Fibroblast of the aortic adventitia (primary cell): Measurements from ENCODE around the gene LCN2. TPM values are rescaled to one million over a fixed set of nuclear protein-coding genes. Genes with fewer than 3 reads are reported as not detected.

Experiments used
- DNase-seq: peaks from one replicate; pipeline ENCODE4 v3.0.0-alpha.2; 2010; ENCODE audit warnings: low read depth
- H3K4me3 ChIP-seq: 2 replicates; pipeline ENCODE4 v1.5.1; 2011; ENCODE audit warnings: low read depth, mild to moderate bottlenecking, control low read depth, low read length, moderate library complexity
- CTCF ChIP-seq: IDR thresholded peaks from 2 replicates; pipeline ENCODE4 v1.5.1; 2011; ENCODE audit warnings: mild to moderate bottlenecking, low read length, control low read depth, inconsistent platforms; ENCODE audit not compliant: insufficient read depth
- total RNA-seq: library from RNA; depleted of rRNA; stranded (reverse); fragments of >200 nt; gene quantifications from 2 replicates; pipeline ENCODE4 v1.2.3, GENCODE V29; 2012; ENCODE audit warnings: low replicate concordance

Gene LCN2
- total RNA-seq, 1 donor, result not detected

- no peak for TF ChIP-seq CTCF
- no peak for DNase-seq
- no peak overlapping the region for H3K4me3 ChIP-seq
Observed at GRCh38 chr9:128168731-128169308, 19.6 kb downstream of the LCN2 start.

- H3K4me3 ChIP-seq, result no peak overlapping the region
- no peak for DNase-seq
- TF ChIP-seq CTCF, result no peak
Observed at GRCh38 chr9:128169492-128169891, 20.2 kb downstream of the LCN2 start.

- DNase-seq, result no peak
- TF ChIP-seq CTCF, result no peak
- H3K4me3 ChIP-seq, result no peak overlapping the region
Observed at GRCh38 chr9:128169925-128170324, 20.7 kb downstream of the LCN2 start.

- H3K4me3 ChIP-seq, result no peak overlapping the region
- TF ChIP-seq CTCF, result no peak
- no peak for DNase-seq
Observed at GRCh38 chr9:128174062-128174461, 24.8 kb downstream of the LCN2 start.

GRCh38 chr9:128175102-128175563 is 25.9 kb downstream of the LCN2 start:
- no peak for TF ChIP-seq CTCF
- H3K4me3 ChIP-seq, result no peak overlapping the region
- DNase-seq, result peak; percentile 12

- DNase-seq, result no peak
- no peak for TF ChIP-seq CTCF
- no peak overlapping the region for H3K4me3 ChIP-seq
Observed at GRCh38 chr9:128175726-128176125, 26.5 kb downstream of the LCN2 start.

- no peak overlapping the region for H3K4me3 ChIP-seq
- TF ChIP-seq CTCF, result no peak
- DNase-seq, result no peak
Observed at GRCh38 chr9:128178806-128179431, 29.7 kb downstream of the LCN2 start.
